Prostate gland (tissue), 2 donors: ENCODE data around the gene GGACT.

Experiments
- CTCF ChIP-seq, 4 experiments: fragments of 200-600 bp in 2 of 4; fragments of 450-650 bp in 2 of 4; sonication (generic) in 2 of 4; IDR thresholded peaks; 1 replicate in 3 of 4; 2 replicates in 1 of 4; pipeline ENCODE4 v1.5.1; 2016 to 2019; ENCODE audit warnings: antibody characterized with exemption in 4 of 4, mild to moderate bottlenecking in 2 of 4, moderate library complexity in 2 of 4
- POLR2AphosphoS5 ChIP-seq: sonication (generic); formaldehyde crosslinking; IDR thresholded peaks from one replicate; pipeline ENCODE4 v1.6.1; 2017; ENCODE audit warnings: antibody characterized with exemption

- TF ChIP-seq CTCF (IDR thresholded peaks at IDR 0.05) (no peak), POLR2AphosphoS5 (no peak)
These were observed 50.6 kb downstream of the GGACT start for GRCh38 chr13:100537951-100538462.
